Activated T-cell treated with anti-CD3 and anti-CD28 coated beads for 4 hours (primary cell): ENCODE results near the gene UXT.
"Not testable (repeated sequence)": the region's sequence is repeated elsewhere in the genome, so short reads cannot be mapped to it uniquely, and the experiment has no call there.

ENCODE experiments used
- DNase-seq: peaks from one replicate; pipeline ENCODE4 v3.0.0-alpha.2; 2020

UXT gene

GRCh38 chrX:47612418-47612817 is 46.6 kb downstream of the UXT start:
- no peak for DNase-seq

DNA sequence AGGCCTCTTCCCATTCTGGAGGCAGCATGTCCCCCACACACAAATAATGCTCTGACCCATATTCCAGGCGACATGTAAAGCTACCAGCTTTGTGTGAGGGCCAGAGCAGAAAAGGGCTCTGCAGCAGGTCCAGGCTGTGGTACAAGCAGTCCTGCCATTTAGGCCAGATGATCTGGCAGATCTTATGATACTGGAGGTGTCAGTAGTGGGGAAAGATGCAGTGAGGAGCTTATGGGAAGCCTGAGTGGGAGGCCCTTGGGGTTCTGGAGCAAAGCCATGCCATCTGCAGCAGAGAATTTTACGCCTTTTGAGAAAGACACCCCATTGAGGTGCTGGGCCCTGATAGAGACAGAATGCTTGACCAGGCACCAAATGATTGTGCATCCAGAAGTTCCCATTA is 47.1 kb downstream of the UXT start:
- no peak for DNase-seq

- no peak for DNase-seq
These were observed 47.5 kb downstream of the UXT start for GRCh38 chrX:47611489-47611888.

DNA sequence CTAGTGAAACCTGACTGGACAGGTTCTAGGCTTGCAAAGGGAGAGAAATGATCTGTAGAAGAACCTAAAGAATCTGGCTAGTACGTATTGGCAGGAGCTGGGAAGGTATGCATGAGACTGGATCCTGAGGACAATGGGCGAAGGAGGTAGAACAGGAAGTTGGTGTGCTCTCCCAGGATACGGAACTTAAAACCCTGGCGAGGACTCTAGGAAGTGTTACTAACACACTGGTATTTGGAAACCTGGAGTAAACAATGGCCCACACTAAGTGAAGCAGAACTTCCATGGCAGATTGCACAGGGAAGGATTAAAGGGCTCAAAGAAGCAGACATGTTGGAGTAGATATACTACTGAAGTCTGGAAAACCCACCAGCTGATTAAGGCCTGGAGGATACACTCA is 48.5 kb downstream of the UXT start:
- DNase-seq = no peak

GRCh38 chrX:47608130-47608810 is 50.7 kb downstream of the UXT start:
- no peak for DNase-seq

- no peak for DNase-seq
These were observed 51.9 kb downstream of the UXT start for GRCh38 chrX:47607091-47607490.

GRCh38 chrX:47605024-47605423 is 54.0 kb downstream of the UXT start:
- DNase-seq = no peak

- DNase-seq = not testable (repeated sequence)
These were observed 55.9 kb downstream of the UXT start for GRCh38 chrX:47603125-47603524.
